Activated CD4-positive, alpha-beta T cell treated with anti-CD3 and anti-CD28 coated beads for 48 hours (primary cell): ENCODE data around the gene CIDEC.

Experiments
- DNase-seq: peaks from one replicate; pipeline ENCODE4 v3.0.0-alpha.2; 2020

Gene CIDEC, protein sequence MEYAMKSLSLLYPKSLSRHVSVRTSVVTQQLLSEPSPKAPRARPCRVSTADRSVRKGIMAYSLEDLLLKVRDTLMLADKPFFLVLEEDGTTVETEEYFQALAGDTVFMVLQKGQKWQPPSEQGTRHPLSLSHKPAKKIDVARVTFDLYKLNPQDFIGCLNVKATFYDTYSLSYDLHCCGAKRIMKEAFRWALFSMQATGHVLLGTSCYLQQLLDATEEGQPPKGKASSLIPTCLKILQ

DNA sequence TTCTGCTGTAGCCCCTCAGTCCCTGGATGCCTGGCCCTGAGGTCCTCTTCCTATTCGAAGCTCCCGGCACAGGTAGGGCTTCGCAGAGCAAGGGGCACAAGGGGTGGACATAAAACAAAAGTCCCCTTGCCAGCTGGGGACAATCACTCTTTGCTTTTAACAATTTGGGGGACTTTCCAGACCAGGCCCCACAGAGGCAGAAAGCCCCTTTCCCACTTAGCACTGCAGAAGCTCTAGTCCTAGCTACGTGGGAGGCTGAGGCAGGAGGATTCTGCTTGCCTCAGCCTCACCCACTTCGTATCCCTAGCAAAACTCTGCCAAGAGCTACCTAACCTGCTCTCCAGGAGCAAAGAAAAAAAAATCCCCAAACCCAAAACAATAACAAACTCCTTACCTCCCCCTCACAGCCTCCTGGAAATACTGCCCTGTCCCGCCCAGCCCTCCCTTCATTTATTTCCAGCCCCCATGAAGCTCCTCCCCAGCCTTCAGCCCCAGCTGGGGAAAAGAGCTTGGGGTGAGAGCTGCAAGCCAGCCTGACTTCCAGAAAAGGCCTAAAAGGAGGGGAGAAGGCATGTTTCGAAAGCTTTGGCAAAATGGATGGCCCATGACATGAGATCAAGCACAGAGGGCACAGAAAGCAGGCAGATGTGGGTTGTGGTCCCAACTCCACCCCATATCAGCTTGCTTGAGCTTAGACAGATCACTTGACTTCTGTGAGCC lies at the start of gene CIDEC:
Gene CIDEC (minus strand): TSS at position 424 of the 720 bp plus-strand sequence. CDS start 1,767 bp downstream, outside the sequence.
- no peak for DNase-seq

- DNase-seq, result no peak
These were observed 48.1 kb upstream of the CIDEC start for GRCh38 chr3:9928158-9928557.

GRCh38 chr3:9918261-9919038 lies 38.4 kb upstream of the CIDEC start:
- no peak for DNase-seq

GRCh38 chr3:9917820-9918219 lies 37.8 kb upstream of the CIDEC start:
- no peak for DNase-seq

- peak; percentile 70 for DNase-seq
These were observed 37.0 kb upstream of the CIDEC start, which contains the start of gene IL17RC for GRCh38 chr3:9916734-9917680. Gene IL17RC, plus strand, starts transcription at chr3:9917098. Its CDS starts 218 bp downstream, at chr3:9917316.

GRCh38 chr3:9916346-9916733 lies 36.3 kb upstream of the CIDEC start:
- DNase-seq, result no peak

DNA sequence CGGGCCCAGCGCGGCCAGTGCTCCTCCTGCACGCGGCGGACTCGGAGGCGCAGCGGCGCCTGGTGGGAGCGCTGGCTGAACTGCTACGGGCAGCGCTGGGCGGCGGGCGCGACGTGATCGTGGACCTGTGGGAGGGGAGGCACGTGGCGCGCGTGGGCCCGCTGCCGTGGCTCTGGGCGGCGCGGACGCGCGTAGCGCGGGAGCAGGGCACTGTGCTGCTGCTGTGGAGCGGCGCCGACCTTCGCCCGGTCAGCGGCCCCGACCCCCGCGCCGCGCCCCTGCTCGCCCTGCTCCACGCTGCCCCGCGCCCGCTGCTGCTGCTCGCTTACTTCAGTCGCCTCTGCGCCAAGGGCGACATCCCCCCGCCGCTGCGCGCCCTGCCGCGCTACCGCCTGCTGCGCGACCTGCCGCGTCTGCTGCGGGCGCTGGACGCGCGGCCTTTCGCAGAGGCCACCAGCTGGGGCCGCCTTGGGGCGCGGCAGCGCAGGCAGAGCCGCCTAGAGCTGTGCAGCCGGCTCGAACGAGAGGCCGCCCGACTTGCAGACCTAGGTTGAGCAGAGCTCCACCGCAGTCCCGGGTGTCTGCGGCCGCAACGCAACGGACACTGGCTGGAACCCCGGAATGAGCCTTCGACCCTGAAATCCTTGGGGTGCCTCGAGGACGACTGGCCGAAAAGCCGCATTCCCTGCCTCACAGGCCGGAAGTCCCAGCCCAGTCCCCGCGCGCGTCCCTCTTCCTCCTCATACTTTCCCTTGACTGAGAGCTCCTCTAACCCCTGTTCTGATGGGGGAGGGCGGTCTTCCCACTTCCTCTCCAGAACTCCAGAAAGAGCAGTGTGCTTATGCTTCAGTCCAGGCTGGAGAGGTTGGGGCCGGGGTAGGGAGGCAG lies 35.4 kb upstream of the CIDEC start:
- peak; percentile 58 for DNase-seq

GRCh38 chr3:9914559-9915253 lies 34.7 kb upstream of the CIDEC start:
- DNase-seq, result no peak

- no peak for DNase-seq
These were observed 34.0 kb upstream of the CIDEC start for GRCh38 chr3:9914011-9914410.

GRCh38 chr3:9913601-9914000 lies 33.5 kb upstream of the CIDEC start:
- no peak for DNase-seq

DNA sequence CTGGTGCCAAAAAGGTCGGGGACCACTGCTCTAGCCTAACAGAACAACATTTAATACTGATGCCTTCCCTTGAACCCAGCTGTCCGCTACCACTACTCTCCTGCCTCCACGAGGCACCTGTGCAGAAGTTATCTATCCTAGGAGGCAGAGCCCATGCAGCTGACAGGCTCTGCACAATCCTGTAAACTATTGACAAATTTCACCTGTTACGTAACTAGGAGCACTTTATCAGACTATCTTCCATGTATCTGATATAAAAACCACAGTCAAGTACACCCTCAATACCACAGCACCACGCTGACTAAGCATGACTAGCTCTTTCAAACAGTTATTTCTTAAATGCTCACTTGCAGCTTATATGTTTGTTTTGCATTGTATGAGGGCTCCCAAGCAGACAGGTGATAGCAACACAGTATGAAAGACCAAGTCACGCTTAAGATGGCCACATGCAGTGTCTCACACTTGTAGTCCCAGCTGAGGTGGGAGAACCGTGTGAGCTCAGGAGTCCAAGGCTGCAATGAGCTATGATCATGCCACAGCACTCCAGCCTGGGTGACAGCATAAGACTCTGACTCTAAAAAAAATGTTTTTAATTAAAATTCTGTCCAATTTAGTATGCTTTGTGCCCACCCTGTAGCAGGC lies 32.4 kb upstream of the CIDEC start:
- DNase-seq, result peak; percentile 16

DNA sequence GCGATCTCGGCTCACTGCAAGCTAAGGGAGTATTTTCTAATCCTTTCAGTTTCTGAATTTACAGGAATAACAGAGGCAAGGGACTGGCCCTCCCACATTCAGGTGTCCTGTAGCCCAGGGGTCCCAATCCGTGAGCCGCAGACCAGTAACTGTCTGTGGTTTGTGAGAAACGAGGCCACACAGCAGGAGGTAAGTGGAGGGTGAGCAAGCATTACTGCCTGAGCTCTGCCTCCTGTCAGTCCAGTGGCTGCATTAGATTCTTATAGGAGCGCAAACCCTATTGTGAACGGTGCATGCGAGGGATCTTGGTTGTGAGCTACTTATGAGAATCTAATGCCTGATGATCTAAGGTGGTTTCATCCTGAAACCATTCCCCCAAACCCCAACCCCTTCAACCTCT lies 31.8 kb upstream of the CIDEC start:
- no peak for DNase-seq

GRCh38 chr3:9909221-9910013 lies 29.4 kb upstream of the CIDEC start:
- DNase-seq, result peak; percentile 32

- DNase-seq, result no peak
These were observed 28.2 kb upstream of the CIDEC start for GRCh38 chr3:9908286-9908685.

- DNase-seq, result no peak
These were observed 26.4 kb upstream of the CIDEC start for GRCh38 chr3:9906480-9906879.

DNA sequence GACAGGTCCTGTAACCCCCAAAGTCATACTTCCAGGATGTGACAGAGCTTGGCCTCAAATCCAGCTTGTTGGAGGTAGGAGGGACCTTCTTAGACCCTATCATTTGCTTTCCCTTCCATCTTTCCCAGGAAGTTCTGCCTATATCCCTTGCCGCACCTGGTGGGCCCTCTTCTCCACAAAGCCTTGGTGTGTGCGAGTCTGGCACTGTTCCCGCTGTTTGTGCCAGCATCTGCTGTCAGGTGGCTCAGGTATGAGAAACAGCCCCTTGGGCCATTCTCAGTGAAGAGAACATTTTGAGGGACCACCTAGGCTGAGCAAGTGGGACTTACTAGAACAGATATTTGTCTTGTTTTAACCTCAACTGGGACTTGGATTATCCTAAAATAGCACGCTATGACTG lies 23.9 kb upstream of the CIDEC start:
- no peak for DNase-seq

DNA sequence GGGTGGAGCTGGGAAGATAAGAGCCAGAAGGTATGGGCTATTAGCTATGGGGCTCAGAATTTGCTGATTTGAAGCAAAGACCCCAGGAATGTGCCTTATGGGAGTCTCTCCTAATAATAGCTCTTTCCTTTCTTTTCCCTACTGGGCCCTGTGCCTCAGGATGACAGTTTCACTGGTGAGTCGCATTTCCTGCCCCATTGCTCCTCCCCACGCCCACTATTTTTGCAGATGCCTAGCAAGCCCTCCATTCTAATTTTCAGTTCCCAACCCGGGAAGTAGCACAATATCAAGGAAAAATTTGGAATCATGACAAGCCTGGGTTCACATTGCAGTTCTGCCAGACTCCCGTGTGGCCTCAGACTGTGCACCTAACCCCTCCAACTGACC lies 23.2 kb upstream of the CIDEC start:
- DNase-seq, result peak; percentile 30

GRCh38 chr3:9902372-9903237 lies 22.6 kb upstream of the CIDEC start, which contains the start of gene IL17RE:
Gene IL17RE, plus strand, starts transcription at chr3:9902848. Its CDS starts 85 bp downstream, at chr3:9902933.
- DNase-seq, result peak; percentile 23
